ENCODE results near the gene SLC47A2. TPM values are rescaled to one million over a fixed set of nuclear protein-coding genes. Genes with fewer than 3 reads are reported as not detected.
"Not testable (repeated sequence)": the region's sequence is repeated elsewhere in the genome, so short reads cannot be mapped to it uniquely, and the experiment has no call there.

SLC47A2 gene
- total RNA-seq, 1 experiment from 2014 or later = not detected

- TF ChIP-seq, protein P1, sequence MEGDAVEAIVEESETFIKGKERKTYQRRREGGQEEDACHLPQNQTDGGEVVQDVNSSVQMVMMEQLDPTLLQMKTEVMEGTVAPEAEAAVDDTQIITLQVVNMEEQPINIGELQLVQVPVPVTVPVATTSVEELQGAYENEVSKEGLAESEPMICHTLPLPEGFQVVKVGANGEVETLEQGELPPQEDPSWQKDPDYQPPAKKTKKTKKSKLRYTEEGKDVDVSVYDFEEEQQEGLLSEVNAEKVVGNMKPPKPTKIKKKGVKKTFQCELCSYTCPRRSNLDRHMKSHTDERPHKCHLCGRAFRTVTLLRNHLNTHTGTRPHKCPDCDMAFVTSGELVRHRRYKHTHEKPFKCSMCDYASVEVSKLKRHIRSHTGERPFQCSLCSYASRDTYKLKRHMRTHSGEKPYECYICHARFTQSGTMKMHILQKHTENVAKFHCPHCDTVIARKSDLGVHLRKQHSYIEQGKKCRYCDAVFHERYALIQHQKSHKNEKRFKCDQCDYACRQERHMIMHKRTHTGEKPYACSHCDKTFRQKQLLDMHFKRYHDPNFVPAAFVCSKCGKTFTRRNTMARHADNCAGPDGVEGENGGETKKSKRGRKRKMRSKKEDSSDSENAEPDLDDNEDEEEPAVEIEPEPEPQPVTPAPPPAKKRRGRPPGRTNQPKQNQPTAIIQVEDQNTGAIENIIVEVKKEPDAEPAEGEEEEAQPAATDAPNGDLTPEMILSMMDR (IDR thresholded peaks at IDR 0.05) = no peak
Observed at GRCh38 chr17:19766016-19766415, 49.6 kb upstream of the SLC47A2 start (continued).

DNA sequence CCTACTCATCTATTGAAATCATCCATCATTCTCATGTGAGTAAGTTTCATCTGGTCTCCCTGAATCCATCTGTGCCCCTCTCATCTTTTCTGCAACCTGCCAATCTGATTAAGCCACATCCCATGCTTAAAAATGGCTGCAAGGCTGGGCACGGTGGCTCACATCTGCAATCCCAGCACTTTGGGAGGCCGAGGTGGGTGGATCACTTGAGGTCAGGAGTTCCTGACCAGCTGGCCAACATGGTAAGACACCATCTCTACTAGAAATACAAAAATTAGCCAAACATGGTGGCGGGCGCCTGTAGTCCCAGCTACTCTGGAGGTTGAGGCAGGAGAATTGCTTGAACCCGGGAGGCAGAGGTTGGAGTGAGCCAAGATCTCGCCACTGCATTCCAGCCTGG lies 47.6 kb upstream of the SLC47A2 start:
- CTCF ChIA-PET = interaction anchor here (1.6 kb wide), 1 partner anchor 115 kb away, joined by 4 read pairs; the partner anchor contains the start of gene ALDH3A2
- intact Hi-C loops (cut with micrococcal nuclease; ENCODE audit: unreplicated experiment); H3K27me3 ChIP-seq (ENCODE audit: control insufficient read depth, insufficient read depth, low read length); ATAC-seq; H3K36me3 ChIP-seq (ENCODE audit: control insufficient read depth, insufficient read depth, low read length); POLR2A ChIA-PET; H3K4me1 ChIP-seq (ENCODE audit: control insufficient read depth, insufficient read depth, low read length); in situ Hi-C loops (cut with HindIII; ENCODE audit: low pct_unique_long_range_greater_than_20kb, low sequenced_read_pairs); H3K4me3 ChIP-seq (ENCODE audit: low read depth in 2 of 2, low read length in 2 of 2); H3K27ac ChIP-seq (ENCODE audit: low read length); H3K9me3 ChIP-seq (ENCODE audit: control insufficient read depth, insufficient read depth, low read depth, low read length); BruUV-seq (replicated peaks); DNase-seq (ENCODE audit: low read depth, low spot score): not testable (repeated sequence)

DNA sequence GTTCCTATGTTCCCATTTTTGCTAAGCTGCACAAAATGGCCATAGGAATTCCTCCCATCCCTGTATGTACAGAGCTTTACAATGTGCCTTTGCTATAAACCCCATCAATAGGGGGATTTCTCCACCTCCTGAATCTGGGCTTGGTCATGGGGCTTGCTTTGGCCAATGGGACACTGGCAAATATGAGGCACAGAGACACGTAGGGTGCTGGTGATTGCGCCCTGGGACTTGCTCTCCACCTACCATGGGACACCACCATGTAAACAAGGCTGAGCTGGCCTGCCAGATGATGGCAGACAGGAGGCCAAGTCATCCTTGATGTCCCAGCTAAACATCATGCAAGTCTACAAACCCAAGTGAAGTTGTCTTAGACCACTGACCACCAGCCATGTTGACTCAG lies 47.0 kb upstream of the SLC47A2 start:
- TF ChIP-seq REST (IDR thresholded peaks at IDR 0.05; ENCODE audit: insufficient read depth in 1 of 2, low read depth in 2 of 2, low read length in 1 of 2) (no peak), SIN3A (IDR thresholded peaks at IDR 0.05; ENCODE audit: borderline replicate concordance, insufficient read depth, low read depth, low read length) (no peak), TCF7L2 (IDR thresholded peaks at IDR 0.05; ENCODE audit: low read depth, low read length) (no peak), POLR2AphosphoS5 (IDR thresholded peaks at IDR 0.05; ENCODE audit: low read depth, low read length) (no peak)
- TF ChIP-seq, protein P1 (IDR thresholded peaks at IDR 0.05) = no peak
- Histone ChIP-seq H3K36me3 (ENCODE audit: control insufficient read depth, insufficient read depth, low read length) (no peaks in the 10 kb centered on the region), H3K4me3 (ENCODE audit: low read depth in 2 of 2, low read length in 2 of 2) (no peak overlapping the region), H3K27me3 (ENCODE audit: control insufficient read depth, insufficient read depth, low read length) (no peaks in the 10 kb centered on the region), H3K9me3 (ENCODE audit: control insufficient read depth, insufficient read depth, low read depth, low read length) (no peaks in the 10 kb centered on the region), H3K27ac (ENCODE audit: low read length) (no peak overlapping the region), H3K4me1 (ENCODE audit: control insufficient read depth, insufficient read depth, low read length) (peaks cover 6% of the 10 kb centered on the region; the same call in 1 of the 2 replicates)
- intact Hi-C loops (cut with micrococcal nuclease; ENCODE audit: unreplicated experiment) (no loop called here), in situ Hi-C loops (cut with HindIII; ENCODE audit: low pct_unique_long_range_greater_than_20kb, low sequenced_read_pairs) (no loop called here)
- ATAC-seq = no peak
- POLR2A ChIA-PET = interaction anchor here (0.6 kb wide), 1 partner anchor 394 kb away, joined by 5 read pairs; no protein-coding TSS in a partner anchor
- CTCF ChIA-PET = interaction anchor here (0.5 to 1.6 kb wide), 4 partner anchors 115 to 247 kb away, joined by 3 to 14 read pairs (median 4); partner anchors contain the start of genes ALDH3A2 and SLC47A1
- BruUV-seq (replicated peaks) = no TSS peak
- DNase-seq (ENCODE audit: low read depth, low spot score) = no peak
